Right atrium auricular region (tissue), 2 donors: ENCODE data around the gene SH3TC2. TPM values are rescaled to one million over a fixed set of nuclear protein-coding genes. Genes with fewer than 3 reads are reported as not detected.
A peak's percentile ranks its signal among the peaks of the same experiment; 100 is the strongest.

Source experiments
- DNase-seq: peaks from one replicate; pipeline ENCODE4 v3.0.0-alpha.2; 2019; ENCODE audit warnings: low spot score
- H3K27ac ChIP-seq, 2 donors: fragments of 200-600 bp; sonication (generic); 1 replicate in 1 of 2; 2 replicates in 1 of 2; pipeline ENCODE4 v1.5.1; 2016 to 2019
- H3K27me3 ChIP-seq, 2 donors: fragments of 200-600 bp; sonication (generic); one replicate each; pipeline versions ENCODE4 v1.5.1 to v1.6.0; 2017 to 2019
- H3K36me3 ChIP-seq: fragments of 200-600 bp; sonication (generic); one replicate; pipeline ENCODE4 v1.5.1; 2016
- H3K4me1 ChIP-seq, 2 donors: fragments of 200-600 bp; sonication (generic); one replicate each; pipeline versions ENCODE4 v1.5.1 to v1.6.0; 2017 to 2019
- H3K4me3 ChIP-seq, 2 donors: fragments of 200-600 bp; sonication (generic); 1 replicate in 1 of 2; 2 replicates in 1 of 2; pipeline ENCODE4 v1.5.1; 2017 to 2019; ENCODE audit warnings: mild to moderate bottlenecking in 1 of 2, moderate library complexity in 1 of 2
- H3K9me3 ChIP-seq, 2 donors: fragments of 200-600 bp; sonication (generic); one replicate each; pipeline ENCODE4 v1.5.1; 2019
- total RNA-seq, 2 donors: library from RNA; depleted of rRNA; stranded (reverse); fragments of >200 nt; gene quantifications; one replicate each; pipeline ENCODE4 v1.1.0, GENCODE V29; 2016
- TF ChIP-seq, protein P1 (sequence below), 2 donors: fragments of 200-600 bp; sonication (generic); IDR thresholded peaks; one replicate each; pipeline ENCODE4 v1.5.1; 2019; ENCODE audit warnings: antibody characterized with exemption in 2 of 2

Gene SH3TC2
- total RNA-seq, 2 donors from 2014 or later, result 4.7 to 13.1 TPM

- TF ChIP-seq, protein P1, sequence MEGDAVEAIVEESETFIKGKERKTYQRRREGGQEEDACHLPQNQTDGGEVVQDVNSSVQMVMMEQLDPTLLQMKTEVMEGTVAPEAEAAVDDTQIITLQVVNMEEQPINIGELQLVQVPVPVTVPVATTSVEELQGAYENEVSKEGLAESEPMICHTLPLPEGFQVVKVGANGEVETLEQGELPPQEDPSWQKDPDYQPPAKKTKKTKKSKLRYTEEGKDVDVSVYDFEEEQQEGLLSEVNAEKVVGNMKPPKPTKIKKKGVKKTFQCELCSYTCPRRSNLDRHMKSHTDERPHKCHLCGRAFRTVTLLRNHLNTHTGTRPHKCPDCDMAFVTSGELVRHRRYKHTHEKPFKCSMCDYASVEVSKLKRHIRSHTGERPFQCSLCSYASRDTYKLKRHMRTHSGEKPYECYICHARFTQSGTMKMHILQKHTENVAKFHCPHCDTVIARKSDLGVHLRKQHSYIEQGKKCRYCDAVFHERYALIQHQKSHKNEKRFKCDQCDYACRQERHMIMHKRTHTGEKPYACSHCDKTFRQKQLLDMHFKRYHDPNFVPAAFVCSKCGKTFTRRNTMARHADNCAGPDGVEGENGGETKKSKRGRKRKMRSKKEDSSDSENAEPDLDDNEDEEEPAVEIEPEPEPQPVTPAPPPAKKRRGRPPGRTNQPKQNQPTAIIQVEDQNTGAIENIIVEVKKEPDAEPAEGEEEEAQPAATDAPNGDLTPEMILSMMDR (IDR thresholded peaks at IDR 0.05), result no peak
- peaks cover 0 to 59% of the 10 kb centered on the region in 2 donors for H3K4me1 ChIP-seq
- DNase-seq, result no peak
- H3K9me3 ChIP-seq, result peaks cover 0 to 8% of the 10 kb centered on the region in 2 donors
- no peaks in the 10 kb centered on the region for H3K27me3 ChIP-seq
- H3K4me3 ChIP-seq, result no peak overlapping the region
- H3K36me3 ChIP-seq, result no peaks in the 10 kb centered on the region
- H3K27ac ChIP-seq, result peak overlapping the region; percentile 74 to 90
These were observed 1.5 kb downstream of the SH3TC2 start for GRCh38 chr5:149061341-149061740.

GRCh38 chr5:149060325-149060724, 2.5 kb downstream of the SH3TC2 start:
- Histone ChIP-seq H3K27me3 (no peaks in the 10 kb centered on the region), H3K4me1 (peaks cover 0 to 56% of the 10 kb centered on the region in 2 donors), H3K36me3 (no peaks in the 10 kb centered on the region), H3K4me3 (no peak overlapping the region), H3K27ac (peak overlapping the region; percentile 5 to 90), H3K9me3 (peaks cover 0 to 8% of the 10 kb centered on the region in 2 donors)
- TF ChIP-seq, protein P1 (IDR thresholded peaks at IDR 0.05), result no peak
- DNase-seq, result no peak

GRCh38 chr5:149056616-149057165, 6.2 kb downstream of the SH3TC2 start:
- TF ChIP-seq, protein P1 (IDR thresholded peaks at IDR 0.05), result no peak
- Histone ChIP-seq H3K27me3 (no peaks in the 10 kb centered on the region), H3K36me3 (no peaks in the 10 kb centered on the region), H3K27ac (no peak overlapping the region), H3K4me1 (peaks cover 0 to 29% of the 10 kb centered on the region in 2 donors), H3K4me3 (no peak overlapping the region), H3K9me3 (peaks cover 0 to 8% of the 10 kb centered on the region in 2 donors)
- no peak for DNase-seq

- H3K27me3 ChIP-seq, result no peaks in the 10 kb centered on the region
- no peak for DNase-seq
- no peak overlapping the region for H3K4me3 ChIP-seq
- TF ChIP-seq, protein P1 (IDR thresholded peaks at IDR 0.05), result no peak
- H3K9me3 ChIP-seq, result peaks cover 0 to 8% of the 10 kb centered on the region in 2 donors
- no peaks in the 10 kb centered on the region for H3K36me3 ChIP-seq
- peaks cover 0 to 10% of the 10 kb centered on the region in 2 donors for H3K4me1 ChIP-seq
- no peak overlapping the region for H3K27ac ChIP-seq
These were observed 8.4 kb downstream of the SH3TC2 start for GRCh38 chr5:149054416-149054815.

DNA sequence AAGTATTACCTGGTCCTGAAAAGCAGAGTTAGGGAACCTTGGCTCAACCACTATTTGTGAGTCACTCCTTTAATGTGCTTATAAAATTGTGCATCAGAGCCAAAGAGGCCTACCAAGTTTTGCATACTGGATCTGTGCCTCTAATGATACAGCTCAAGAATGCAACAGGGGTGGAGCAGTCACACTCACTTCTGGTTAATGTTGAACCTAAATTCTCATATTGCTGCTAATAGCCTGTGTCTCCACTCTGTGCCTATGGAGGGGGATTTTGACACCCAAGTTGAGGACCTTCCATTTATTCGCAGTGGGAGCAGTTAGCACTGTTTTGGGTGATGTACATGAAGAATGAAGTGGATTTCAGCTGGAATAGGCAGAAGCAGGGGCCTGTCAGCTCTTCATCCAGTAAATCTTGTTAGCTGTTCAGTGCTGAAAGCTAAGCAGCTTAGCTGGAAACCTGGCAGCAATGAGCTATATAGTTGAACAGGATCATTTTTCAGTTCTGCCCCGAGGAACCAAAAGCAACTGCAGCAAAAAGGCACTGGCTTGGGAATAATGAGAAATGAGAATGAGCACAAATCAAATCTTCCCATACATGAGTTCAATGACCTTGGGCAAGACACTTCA, 9.7 kb downstream of the SH3TC2 start:
- H3K4me1 ChIP-seq, result peaks cover 0 to 10% of the 10 kb centered on the region in 2 donors
- H3K9me3 ChIP-seq, result peaks cover 0 to 6% of the 10 kb centered on the region in 2 donors
- H3K27me3 ChIP-seq, result no peaks in the 10 kb centered on the region
- H3K36me3 ChIP-seq, result no peaks in the 10 kb centered on the region
- DNase-seq, result no peak
- TF ChIP-seq, protein P1 (IDR thresholded peaks at IDR 0.05), result no peak
- no peak overlapping the region for H3K4me3 ChIP-seq
- peak overlapping the region in 1 of 2 donors; percentile 54 for H3K27ac ChIP-seq
